ENCODE measurements around the gene KSR1.
"Not testable (repeated sequence)": the region's sequence is repeated elsewhere in the genome, so short reads cannot be mapped to it uniquely, and the experiment has no call there.

KSR1 gene

GRCh38 chr17:27496437-27496943 is 40.2 kb downstream of the KSR1 start:
- no peak for DNase-seq

GRCh38 chr17:27496971-27497370 is 40.7 kb downstream of the KSR1 start:
- no peak for DNase-seq

- DNase-seq, result no peak
Observed at GRCh38 chr17:27497696-27498095, 41.4 kb downstream of the KSR1 start.

- no peak for DNase-seq
Observed at GRCh38 chr17:27498615-27499309, 42.5 kb downstream of the KSR1 start.

GRCh38 chr17:27499451-27500265 is 43.4 kb downstream of the KSR1 start:
- DNase-seq, result no peak

- DNase-seq, result not testable (repeated sequence)
Observed at GRCh38 chr17:27501338-27501737, 45.1 kb downstream of the KSR1 start.

GRCh38 chr17:27502526-27503324 is 46.5 kb downstream of the KSR1 start:
- DNase-seq, result no peak

- DNase-seq, result no peak
Observed at GRCh38 chr17:27503611-27504010, 47.4 kb downstream of the KSR1 start.

- DNase-seq, result no peak
Observed at GRCh38 chr17:27504188-27504995, 48.1 kb downstream of the KSR1 start.

GRCh38 chr17:27506348-27507218 is 50.3 kb downstream of the KSR1 start:
- DNase-seq, result no peak

- no peak for DNase-seq
Observed at GRCh38 chr17:27511168-27511883, 55.1 kb downstream of the KSR1 start.

- DNase-seq, result no peak
Observed at GRCh38 chr17:27512031-27512430, 55.8 kb downstream of the KSR1 start.

- DNase-seq, result no peak
Observed at GRCh38 chr17:27512511-27513346, 56.5 kb downstream of the KSR1 start.

GRCh38 chr17:27513849-27514248 is 57.6 kb downstream of the KSR1 start:
- no peak for DNase-seq

- DNase-seq, result no peak
Observed at GRCh38 chr17:27514595-27515413, 58.6 kb downstream of the KSR1 start.

- no peak for DNase-seq
Observed at GRCh38 chr17:27518048-27518447, 61.8 kb downstream of the KSR1 start.

GRCh38 chr17:27518545-27519521 is 62.6 kb downstream of the KSR1 start:
- no peak for DNase-seq

GRCh38 chr17:27519550-27519949 is 63.3 kb downstream of the KSR1 start:
- DNase-seq, result no peak
